IPS-NIHi7 (cell line): ENCODE results near the gene NCAPD2.
A peak's percentile ranks its signal among the peaks of the same experiment; 100 is the strongest.
"Not testable (repeated sequence)": the region's sequence is repeated elsewhere in the genome, so short reads cannot be mapped to it uniquely, and the experiment has no call there.

Experiments
- DNase-seq: peaks from one replicate; pipeline ENCODE4 v3.0.0; 2012; ENCODE audit warnings: mixed read lengths; ENCODE audit errors: extremely low spot score

NCAPD2 gene

DNA sequence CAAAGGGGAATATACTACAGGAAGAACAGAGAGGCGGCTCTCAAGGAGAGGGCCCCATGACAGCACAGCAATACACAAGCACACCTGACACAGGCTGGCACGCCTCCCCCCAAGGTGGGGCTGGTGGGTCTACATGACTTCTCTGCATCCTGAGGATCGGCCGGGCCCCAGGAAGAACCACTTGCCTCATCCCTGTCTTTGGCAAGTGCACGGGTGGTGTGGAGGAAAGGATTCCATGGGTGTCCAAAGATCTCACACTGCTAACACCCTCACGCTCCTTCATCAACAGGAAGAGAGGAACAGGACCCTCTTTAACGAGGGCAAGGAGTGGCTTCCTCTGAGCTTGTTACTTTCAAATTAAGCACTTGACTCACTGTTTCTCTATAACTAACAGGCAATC, 30.7 kb upstream of the NCAPD2 start:
- no peak for DNase-seq

- DNase-seq = no peak
Observed at GRCh38 chr12:6463858-6464257, 30.0 kb upstream of the NCAPD2 start.

DNA sequence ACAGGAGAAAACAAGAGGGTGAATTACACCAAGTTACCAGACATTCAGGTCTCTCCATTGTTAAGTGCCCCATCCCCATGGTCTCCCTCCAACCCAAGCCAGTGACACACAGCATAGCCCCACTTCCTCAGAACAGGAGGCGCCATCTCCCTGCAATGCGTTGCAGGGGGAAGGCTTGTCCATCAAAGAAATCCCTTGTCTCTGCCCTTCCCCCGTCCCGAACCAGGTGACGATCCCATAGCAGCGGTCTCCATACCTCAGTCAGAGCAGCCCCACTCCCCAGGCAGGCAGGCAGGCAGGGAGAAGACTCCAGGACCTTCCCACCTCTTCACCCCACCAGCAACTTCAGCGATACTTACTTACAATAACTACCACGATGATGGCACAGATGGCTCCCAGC, 29.4 kb upstream of the NCAPD2 start:
- no peak for DNase-seq

GRCh38 chr12:6465467-6466183, 28.3 kb upstream of the NCAPD2 start:
- DNase-seq = peak; percentile 80

GRCh38 chr12:6466184-6466573, 27.7 kb upstream of the NCAPD2 start:
- DNase-seq = no peak

DNA sequence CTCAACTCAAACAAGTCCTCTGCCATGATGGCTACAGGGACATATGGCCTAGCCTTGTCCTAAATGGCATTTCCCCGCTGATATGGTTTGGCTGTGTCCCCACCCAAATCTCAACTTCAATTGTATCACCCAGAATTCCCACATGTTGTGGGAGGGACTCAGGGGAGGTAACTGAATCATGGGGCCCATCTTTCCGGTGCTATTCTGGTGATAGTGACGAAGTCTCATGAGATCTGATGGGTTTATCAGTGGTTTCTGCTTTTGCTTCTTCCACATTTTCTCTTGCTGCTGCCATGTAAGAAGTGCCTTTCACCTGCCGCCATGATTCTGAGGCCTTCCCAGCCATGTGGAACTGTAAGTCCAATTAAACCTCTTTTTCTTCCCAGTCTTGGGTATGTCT, 27.2 kb upstream of the NCAPD2 start:
- not testable (repeated sequence) for DNase-seq

GRCh38 chr12:6467571-6468282, 26.2 kb upstream of the NCAPD2 start:
- not testable (repeated sequence) for DNase-seq

DNA sequence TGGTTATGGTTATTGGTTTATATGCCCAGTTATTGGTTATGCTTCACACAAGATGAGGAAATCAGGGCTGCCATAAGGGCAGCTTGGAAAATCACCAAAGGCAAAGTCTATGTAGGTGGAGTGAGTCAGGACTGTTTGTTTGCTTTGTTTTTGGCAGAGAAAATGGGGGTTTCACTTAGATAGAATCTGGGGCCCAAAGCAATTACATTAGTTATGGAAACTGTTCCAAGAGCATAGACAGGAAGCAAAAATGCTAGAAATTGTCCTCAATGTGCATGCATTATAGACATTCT, 25.7 kb upstream of the NCAPD2 start:
- no peak for DNase-seq

DNA sequence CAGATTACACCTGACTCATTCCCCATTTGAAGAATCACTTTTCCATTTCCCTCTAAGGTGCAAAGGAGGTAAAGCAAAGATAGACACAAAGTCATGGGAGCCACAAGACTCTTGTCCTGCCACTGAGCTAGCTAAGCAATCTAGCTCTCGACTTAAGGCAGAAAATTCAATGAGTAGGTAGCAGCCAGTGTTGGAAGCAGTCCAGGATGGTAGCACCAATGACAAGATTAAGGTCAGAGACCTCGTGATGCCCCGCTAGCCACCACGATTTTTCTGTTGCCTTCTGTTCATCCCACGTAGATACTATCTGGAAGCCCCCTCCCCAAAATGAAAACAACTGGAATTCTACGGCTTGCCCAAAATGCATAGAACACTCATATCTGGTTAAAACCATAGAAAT, 24.8 kb upstream of the NCAPD2 start:
- no peak for DNase-seq

DNA sequence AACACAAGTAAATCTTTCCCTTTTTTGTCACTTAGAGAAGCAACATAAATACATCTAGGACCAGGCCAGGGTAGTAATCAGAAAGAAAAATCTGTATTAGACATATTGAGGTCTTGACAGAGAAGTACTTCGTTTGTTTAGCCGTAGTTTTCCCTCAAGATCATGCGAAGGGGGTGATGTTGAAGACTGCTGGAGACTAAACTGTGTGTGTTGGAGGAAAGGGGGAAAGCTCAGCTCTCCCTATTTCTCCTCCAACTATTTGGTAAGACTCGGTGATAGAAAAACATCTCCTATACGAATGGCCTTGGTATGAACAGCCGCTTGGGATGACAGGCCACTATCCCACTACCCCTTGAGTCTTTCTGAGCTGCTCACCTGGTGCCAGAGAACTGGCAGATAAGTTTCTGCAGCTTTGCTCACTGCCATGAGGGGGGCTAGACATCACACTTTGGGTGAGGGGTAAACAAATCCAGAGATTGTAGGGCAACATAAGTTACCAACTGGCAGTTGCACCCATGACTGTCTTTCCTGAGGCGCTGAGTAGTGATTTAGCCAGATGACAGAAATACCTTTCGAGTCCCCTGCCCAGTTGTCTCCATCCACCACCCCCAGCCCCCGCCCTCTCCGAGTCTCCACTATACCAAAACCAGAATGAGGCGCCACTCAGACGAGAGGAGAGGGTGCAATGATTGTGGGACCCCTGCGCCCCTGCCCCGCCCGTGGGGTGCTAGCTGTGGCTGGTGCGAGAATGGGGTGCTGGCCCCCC, 24.1 kb upstream of the NCAPD2 start:
- DNase-seq = peak; percentile 26

DNA sequence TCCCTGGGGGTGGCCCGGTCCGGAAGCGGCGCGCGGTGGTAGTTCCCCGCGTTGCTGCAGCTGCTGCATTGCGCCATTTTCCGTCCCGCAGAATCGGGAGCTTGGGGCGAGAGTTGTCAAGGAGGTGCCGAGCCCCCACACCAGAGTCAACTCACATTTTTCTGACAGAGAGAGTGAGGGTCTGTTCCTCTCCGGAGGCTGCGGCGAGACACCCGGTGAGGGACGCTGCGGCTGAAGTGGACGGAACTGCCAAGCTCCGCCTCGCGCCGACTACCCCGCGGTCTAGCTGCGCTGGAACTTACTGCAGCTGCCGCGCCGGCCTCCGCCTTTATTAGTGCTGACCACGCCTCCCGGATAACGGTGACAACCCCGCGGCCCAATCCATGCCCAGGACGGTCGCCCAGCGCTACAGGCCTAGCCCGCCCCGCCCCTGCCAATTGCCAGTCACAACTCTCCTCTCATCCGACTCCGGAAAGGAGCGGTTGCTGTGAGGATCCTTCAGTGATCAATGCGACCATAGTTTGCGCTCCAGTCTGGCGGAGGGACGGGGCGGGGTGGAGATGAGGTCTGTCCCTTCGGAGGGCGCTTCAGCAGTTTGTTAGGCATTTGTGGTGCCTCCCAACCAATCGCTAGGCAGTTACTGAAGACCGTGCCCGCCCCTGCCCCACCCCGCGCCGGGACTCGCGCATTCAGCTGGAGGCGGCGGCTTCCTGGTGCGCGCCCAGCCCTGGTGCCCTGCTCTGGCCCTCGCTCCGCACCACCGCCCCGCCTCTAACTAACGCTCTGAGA, 23.3 kb upstream of the NCAPD2 start, which contains the start of gene VAMP1:
Gene VAMP1 (minus strand): TSS at position 303 of the 789 bp plus-strand sequence. CDS start 146 bp downstream, at position 157.
- peak; percentile 98 for DNase-seq

- DNase-seq = no peak
Observed at GRCh38 chr12:6471989-6472360, 21.9 kb upstream of the NCAPD2 start.

DNA sequence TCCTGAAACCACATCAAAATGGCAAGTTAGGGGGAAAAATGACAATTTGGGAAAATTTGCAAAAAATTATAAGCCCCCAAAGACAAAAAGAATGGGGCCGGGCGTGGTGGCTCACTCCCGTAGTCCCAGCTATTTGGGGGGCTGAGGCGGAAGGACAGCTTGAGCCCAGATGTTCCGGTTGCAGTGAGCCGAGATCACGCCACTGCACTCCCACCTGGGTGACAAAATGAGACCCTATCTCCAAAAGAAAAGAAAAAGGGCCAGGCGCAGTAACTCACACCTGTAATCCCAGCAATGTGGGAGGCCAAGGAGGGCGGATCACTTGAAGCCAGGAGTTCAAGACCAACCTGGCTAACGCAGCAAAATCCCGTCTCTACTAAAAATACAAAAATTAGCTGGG, 21.4 kb upstream of the NCAPD2 start:
- DNase-seq = no peak

DNA sequence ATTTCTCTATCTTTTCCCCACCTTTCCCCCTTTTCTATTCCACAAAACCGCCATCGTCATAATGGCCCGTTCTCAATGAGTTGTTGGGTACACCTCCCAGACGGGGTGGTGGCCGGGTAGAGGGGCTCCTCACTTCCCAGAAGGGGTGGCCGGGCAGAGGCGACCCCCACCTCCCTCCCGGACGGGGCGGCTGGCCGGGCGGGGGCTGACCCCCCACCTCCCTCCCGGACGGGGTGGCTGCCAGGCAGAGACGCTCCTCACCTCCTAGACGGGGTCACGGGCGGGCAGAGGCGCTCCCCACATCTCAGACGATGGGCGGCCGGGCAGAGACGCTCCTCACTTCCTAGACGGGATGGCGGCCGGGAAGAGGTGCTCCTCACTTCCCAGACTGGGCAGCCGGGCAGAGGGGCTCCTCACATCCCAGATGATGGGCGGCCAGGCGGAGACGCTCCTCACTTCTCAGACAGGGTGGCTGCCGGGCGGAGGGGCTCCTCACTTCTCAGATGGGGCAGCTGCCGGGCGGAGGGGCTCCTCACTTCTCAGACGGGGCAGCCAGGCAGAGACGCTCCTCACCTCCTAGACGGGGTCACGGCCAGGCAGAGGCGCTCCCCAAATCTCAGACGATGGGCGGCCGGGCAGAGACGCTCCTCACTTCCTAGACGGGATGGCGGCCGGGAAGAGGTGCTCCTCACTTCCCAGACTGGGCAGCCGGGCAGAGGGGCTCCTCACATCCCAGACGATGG, 18.5 kb upstream of the NCAPD2 start:
- not testable (repeated sequence) for DNase-seq

DNA sequence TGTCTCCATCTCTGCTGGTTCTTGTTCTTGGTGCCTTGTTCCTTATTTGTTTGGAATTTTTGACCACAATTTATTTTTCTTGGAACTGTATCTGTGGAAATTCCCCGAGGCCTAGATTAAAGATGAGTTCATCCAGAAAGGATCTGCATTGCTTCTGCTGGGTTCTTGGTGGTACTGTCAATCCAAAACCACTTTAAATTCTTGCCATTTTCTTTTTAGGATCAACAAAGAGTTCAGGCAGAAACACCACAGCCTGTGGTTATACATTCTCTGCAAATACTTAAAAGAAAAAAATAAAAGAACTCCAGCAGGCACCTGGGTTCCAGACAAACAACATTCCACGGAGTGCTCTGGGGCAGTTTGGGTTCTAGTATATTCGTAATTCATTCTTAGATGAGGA, 17.4 kb upstream of the NCAPD2 start:
- DNase-seq = no peak

- not testable (repeated sequence) for DNase-seq
Observed at GRCh38 chr12:6477601-6478377, 16.1 kb upstream of the NCAPD2 start.

DNA sequence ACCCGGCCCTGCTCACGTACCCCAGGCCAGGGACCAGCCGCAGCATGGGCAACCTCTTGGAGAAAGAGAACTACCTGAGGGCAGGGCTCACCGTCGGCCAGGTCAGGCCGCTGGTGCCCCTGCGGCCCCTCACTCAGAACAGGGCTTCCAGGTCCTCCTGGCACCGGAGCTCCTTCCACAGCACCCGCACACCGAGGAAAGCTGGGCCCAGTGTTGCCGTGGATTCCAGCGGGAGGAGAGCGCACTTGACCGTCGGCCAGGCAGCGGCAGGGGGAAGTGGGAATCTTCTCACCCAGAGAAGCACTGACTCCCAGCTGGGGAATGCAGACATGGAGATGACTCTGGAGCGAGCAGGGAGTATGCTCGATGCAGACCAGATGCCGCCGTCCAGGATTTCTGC, 15.5 kb upstream of the NCAPD2 start:
- DNase-seq = no peak

DNA sequence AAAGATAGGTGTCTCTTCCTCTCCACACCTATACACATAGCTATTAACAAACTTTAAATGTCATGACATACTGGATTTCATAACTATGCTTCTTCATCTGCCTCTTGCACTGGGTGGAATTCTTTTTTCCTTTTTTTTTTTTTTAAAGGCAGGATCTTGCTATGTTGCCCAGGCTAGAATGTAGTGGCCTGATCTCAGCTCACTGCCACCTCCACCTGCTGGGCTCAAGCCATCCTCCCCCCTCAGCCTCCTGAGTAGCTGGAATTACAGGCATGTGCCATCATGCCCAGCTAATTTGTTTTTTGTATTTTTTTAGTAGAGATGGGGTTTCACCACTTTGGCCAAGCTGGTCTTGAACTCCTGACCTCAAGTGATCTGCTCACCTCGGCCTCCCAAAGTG, 5.7 kb upstream of the NCAPD2 start:
- DNase-seq = no peak

DNA sequence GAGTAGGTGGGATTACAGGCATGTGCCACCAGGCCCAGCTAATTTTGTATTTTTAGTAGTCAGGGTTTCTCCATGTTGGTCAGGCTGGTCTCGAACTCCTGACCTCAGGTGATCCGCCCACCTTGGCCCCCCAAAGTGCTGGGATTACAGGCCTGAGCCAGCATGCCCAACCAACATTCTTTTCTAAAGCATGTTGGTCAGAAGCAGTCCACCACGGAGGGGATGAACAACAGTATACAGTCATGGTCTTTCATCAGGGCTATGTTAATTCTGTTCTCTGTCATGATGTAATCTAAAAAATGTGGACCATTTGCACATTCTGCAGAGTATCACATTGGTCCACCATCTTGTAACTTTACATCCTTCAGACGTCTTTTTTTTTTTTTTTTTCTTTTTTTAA, 4.5 kb upstream of the NCAPD2 start:
- no peak for DNase-seq

GRCh38 chr12:6490673-6491072, 3.2 kb upstream of the NCAPD2 start:
- not testable (repeated sequence) for DNase-seq
